ENCODE results near the gene LRRK2. TPM values are rescaled to one million over a fixed set of nuclear protein-coding genes. Genes with fewer than 3 reads are reported as not detected.

Gene LRRK2
- total RNA-seq, 4 donors from 2014 or later, result 4.5 to 10.7 (median 6.2) TPM

DNA sequence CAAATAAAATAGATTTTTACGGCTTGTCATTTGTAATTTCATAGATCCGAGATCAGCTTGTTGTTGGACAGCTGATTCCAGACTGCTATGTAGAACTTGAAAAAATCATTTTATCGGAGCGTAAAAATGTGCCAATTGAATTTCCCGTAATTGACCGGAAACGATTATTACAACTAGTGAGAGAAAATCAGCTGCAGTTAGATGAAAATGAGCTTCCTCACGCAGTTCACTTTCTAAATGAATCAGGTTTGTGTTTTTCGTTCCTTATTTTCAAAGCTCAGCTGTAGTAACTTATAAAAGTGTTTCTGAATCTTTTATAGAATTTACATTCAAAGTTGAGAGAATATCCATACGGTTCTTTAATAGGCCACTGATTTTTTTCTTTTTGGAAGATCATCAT is 89.1 kb downstream of the LRRK2 start:
- TF ChIP-seq POLR2A (IDR thresholded peaks at IDR 0.05), result no peak
- TF ChIP-seq, protein P1, sequence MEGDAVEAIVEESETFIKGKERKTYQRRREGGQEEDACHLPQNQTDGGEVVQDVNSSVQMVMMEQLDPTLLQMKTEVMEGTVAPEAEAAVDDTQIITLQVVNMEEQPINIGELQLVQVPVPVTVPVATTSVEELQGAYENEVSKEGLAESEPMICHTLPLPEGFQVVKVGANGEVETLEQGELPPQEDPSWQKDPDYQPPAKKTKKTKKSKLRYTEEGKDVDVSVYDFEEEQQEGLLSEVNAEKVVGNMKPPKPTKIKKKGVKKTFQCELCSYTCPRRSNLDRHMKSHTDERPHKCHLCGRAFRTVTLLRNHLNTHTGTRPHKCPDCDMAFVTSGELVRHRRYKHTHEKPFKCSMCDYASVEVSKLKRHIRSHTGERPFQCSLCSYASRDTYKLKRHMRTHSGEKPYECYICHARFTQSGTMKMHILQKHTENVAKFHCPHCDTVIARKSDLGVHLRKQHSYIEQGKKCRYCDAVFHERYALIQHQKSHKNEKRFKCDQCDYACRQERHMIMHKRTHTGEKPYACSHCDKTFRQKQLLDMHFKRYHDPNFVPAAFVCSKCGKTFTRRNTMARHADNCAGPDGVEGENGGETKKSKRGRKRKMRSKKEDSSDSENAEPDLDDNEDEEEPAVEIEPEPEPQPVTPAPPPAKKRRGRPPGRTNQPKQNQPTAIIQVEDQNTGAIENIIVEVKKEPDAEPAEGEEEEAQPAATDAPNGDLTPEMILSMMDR (IDR thresholded peaks at IDR 0.05 in 4 of 5, conservative IDR thresholded peaks at IDR 0.05 in 1 of 5), result no peak
- no peak for DNase-seq
- intact Hi-C loops (cut with DNase I; ENCODE audit: low total_unique reads) (loop anchor here (5.0 kb wide), 1 partner anchor 77 kb away; no protein-coding TSS in a partner anchor), in situ Hi-C loops (cut with MboI; ENCODE audit: low sequenced_read_pairs in 4 of 4) (loop anchor here in 1 of 4 donors (10.0 kb wide), 1 partner anchor 159 kb away; no protein-coding TSS in a partner anchor)
- Histone ChIP-seq H3K27me3 (no peaks in the 10 kb centered on the region), H3K36me3 (peaks cover 0 to 11% of the 10 kb centered on the region in 2 donors), H3K4me3 (no peak overlapping the region), H3K4me1 (no peaks in the 10 kb centered on the region), H3K9me3 (no peaks in the 10 kb centered on the region), H3K27ac (no peak overlapping the region)
- ATAC-seq, result no peak

DNA sequence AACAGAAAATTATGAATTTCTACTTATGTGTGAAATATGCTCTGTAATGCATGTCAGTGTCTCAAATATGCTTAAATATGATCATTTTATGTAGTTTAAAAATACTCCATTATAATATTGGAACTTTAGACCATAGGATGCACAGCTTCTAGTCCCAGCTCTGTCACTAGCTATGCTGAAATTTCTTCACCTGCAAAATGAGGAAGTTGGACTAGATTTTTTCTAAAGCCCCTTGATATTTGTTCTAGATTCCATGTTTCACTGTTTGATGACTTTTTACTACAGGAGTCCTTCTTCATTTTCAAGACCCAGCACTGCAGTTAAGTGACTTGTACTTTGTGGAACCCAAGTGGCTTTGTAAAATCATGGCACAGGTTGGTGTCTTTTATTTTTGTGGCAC is 90.1 kb downstream of the LRRK2 start:
- no peak for ATAC-seq
- intact Hi-C loops (cut with DNase I; ENCODE audit: low total_unique reads), result loop anchor here (5.0 kb wide), 1 partner anchor 78 kb away; no protein-coding TSS in a partner anchor
- in situ Hi-C loops (cut with MboI; ENCODE audit: low sequenced_read_pairs in 4 of 4), result loop anchor here in 1 of 4 donors (10.0 kb wide), 1 partner anchor 160 kb away; no protein-coding TSS in a partner anchor

DNA sequence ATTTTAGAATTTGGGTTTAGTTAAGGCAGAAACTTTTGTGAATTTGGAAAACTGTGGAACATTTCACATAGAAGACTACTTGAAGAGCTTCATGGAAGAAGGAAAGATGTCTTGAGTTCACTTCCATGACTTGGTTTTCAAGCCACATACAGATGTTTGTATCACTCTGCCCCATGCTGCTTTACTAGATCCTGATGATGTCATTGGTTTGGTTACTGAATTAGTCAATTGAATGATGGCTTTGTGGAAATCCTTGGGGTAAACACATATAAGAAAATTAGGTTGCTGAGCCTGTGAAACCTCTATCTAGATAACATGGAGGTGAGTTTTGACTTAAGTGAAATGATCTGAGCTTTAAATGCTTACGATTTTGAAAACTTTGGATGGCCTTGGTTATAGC is 90.6 kb downstream of the LRRK2 start:
- no peaks in the 10 kb centered on the region for H3K27me3 ChIP-seq
- H3K4me1 ChIP-seq, result no peaks in the 10 kb centered on the region
- H3K36me3 ChIP-seq, result peaks cover 0 to 4% of the 10 kb centered on the region in 2 donors
- intact Hi-C loops (cut with DNase I; ENCODE audit: low total_unique reads), result no loop called here
- H3K9me3 ChIP-seq, result no peaks in the 10 kb centered on the region
- TF ChIP-seq, protein P1 (IDR thresholded peaks at IDR 0.05 in 4 of 5, conservative IDR thresholded peaks at IDR 0.05 in 1 of 5), result no peak
- no peak for TF ChIP-seq POLR2A (IDR thresholded peaks at IDR 0.05)
- no peak overlapping the region for H3K4me3 ChIP-seq
- in situ Hi-C loops (cut with MboI; ENCODE audit: low sequenced_read_pairs in 4 of 4), result loop anchor here in 1 of 4 donors (10.0 kb wide), 1 partner anchor 161 kb away; no protein-coding TSS in a partner anchor
- DNase-seq (no peak), ATAC-seq (no peak)
- no peak overlapping the region for H3K27ac ChIP-seq

More for the DNA sequence above, 90.1 kb downstream of the LRRK2 start:
- Histone ChIP-seq H3K9me3 (no peaks in the 10 kb centered on the region), H3K4me1 (no peaks in the 10 kb centered on the region), H3K36me3 (peaks cover 0 to 9% of the 10 kb centered on the region in 2 donors), H3K27me3 (no peaks in the 10 kb centered on the region), H3K27ac (no peak overlapping the region), H3K4me3 (no peak overlapping the region)
- no peak for TF ChIP-seq POLR2A (IDR thresholded peaks at IDR 0.05)
- DNase-seq, result no peak

GRCh38 chr12:40324261-40324660 is 99.5 kb downstream of the LRRK2 start:
- no peak for ATAC-seq
- intact Hi-C loops (cut with DNase I; ENCODE audit: low total_unique reads) (no loop called here), in situ Hi-C loops (cut with MboI; ENCODE audit: low sequenced_read_pairs in 4 of 4) (no loop called here)
- Histone ChIP-seq H3K27ac (no peak overlapping the region), H3K4me3 (no peak overlapping the region), H3K36me3 (peaks cover 0 to 15% of the 10 kb centered on the region in 2 donors), H3K9me3 (no peaks in the 10 kb centered on the region), H3K4me1 (no peaks in the 10 kb centered on the region), H3K27me3 (no peaks in the 10 kb centered on the region)
- no peak for DNase-seq
- TF ChIP-seq POLR2A (IDR thresholded peaks at IDR 0.05), result no peak
- TF ChIP-seq, protein P1 (IDR thresholded peaks at IDR 0.05 in 4 of 5, conservative IDR thresholded peaks at IDR 0.05 in 1 of 5), result no peak

- H3K36me3 ChIP-seq, result peaks cover 0 to 24% of the 10 kb centered on the region in 2 donors
- intact Hi-C loops (cut with DNase I; ENCODE audit: low total_unique reads), result no loop called here
Observed at GRCh38 chr12:40325349-40325960, 100.7 kb downstream of the LRRK2 start.

More at GRCh38 chr12:40325349-40325960, 100.7 kb downstream of the LRRK2 start:
- Histone ChIP-seq H3K4me1 (no peaks in the 10 kb centered on the region), H3K9me3 (no peaks in the 10 kb centered on the region), H3K27ac (no peak overlapping the region), H3K27me3 (no peaks in the 10 kb centered on the region), H3K4me3 (no peak overlapping the region)
- no peak for ATAC-seq
- in situ Hi-C loops (cut with MboI; ENCODE audit: low sequenced_read_pairs in 4 of 4), result no loop called here
- DNase-seq, result no peak
- TF ChIP-seq, protein P1 (IDR thresholded peaks at IDR 0.05 in 4 of 5, conservative IDR thresholded peaks at IDR 0.05 in 1 of 5), result no peak
- TF ChIP-seq POLR2A (IDR thresholded peaks at IDR 0.05), result no peak

All from gastrocnemius medialis (tissue), 4 donors.